Fibroblast of gingiva (primary cell): ENCODE data around the gene NPW.

Source experiments
- DNase-seq: peaks from one replicate; pipeline ENCODE4 v3.0.0-alpha.2; 2011; ENCODE audit warnings: low read depth

Gene NPW

DNA sequence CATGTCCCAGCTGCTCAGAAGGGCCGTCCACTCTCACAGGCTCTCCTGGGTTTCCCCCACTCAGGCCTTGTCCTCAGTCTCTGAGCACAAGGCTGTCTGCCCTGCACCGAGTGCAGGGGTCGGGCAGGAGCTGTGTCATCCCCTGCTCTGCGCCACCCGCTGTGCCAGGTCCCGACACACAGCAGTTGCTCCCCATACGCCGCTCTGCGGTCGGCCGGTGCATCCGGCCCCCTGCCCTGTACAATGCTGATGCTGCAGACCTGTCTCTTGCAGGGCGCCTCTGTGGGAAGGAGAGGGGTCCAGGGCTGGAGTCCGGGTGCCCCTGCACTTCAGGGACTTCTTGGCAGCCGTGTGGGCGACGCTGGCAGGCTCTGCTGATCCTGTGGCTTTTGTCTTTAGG is 34.3 kb downstream of the NPW start:
- DNase-seq = no peak

DNA sequence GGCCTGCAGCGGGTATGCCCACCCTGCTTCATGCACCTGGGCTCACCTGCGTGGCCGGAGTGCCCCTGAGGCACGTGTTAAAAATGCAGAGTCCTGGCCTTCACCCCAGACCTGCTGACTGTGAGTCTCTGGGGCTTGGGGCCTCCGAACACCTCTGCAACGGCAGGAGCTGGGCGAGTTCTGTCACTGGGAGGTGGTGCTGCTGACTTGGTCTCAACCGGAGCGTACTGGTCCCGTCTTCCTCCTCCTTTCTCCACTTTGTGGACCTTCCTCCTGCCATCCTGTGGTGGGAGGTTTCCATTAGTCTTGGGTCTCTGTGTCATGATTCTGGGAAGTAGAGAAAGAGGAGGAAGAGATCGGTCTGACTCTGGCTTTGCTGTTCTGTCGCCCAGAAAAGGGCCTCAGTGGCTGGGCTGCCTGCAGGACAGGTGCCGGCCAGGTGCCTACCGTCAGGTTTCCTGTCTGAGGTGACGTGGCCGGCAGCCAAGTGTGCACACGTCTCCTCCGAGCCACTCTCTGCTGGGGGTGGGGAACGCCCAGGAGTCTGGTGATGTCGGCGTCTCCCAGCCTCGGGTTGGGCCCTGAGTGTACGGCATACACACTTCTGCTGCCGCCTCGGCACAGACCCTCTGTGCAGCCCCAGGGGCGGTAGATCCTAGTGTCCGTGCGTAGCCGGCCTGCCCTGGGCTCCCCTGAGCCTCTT is 35.1 kb downstream of the NPW start:
- DNase-seq = no peak

DNA sequence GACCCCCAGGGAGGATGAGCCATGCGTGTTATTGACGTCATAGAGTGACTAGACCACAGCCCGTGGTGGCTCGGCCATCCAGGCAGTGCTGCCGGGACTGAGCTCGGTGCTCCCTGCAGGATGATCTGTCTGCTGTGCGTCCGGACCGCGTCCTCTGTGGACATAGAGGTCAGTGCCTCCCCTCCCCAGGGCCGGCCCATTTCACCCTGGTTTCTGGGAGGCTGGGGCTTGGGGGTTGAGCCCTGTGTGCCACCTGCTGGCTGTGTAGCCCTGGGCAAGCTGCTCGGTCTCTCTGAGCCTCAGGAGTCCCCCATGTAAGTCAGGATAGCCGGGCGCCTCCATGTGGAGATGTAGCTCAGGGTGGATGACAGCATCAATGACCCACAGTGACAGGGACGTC is 36.5 kb downstream of the NPW start:
- no peak for DNase-seq

DNA sequence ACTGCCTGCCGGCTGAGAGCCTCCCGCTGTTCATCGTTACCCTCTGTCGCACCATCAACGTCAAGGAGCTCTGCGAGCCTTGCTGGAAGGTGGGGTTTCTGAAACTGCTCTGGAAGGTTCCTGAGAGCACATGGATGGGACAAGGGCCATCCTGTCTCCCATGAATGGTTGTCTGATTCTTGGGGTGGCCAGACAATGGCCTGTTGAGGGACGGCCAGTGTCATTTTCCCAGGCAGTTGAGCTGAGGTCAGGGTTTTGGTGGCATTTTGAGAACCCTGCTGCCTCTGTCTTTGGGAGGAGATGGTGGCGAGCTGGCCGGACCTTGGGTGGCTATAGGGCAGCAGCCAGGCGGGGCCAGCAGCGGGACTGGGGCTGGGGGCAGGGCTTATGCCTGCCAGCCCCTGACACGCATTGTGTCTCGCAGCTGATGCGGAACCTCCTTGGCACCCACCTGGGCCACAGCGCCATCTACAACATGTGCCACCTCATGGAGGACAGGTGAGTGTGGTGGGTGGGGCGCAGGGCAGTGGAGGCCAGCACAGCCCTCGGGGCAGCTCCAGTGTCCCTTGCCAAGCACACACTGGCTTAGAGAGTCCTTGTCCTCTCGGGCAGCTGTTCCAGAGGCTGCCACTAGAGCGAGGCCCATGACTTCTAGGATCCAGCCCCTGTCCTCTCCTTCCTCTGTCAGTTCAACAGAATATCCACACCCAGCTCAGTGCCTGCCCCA is 37.3 kb downstream of the NPW start:
- DNase-seq = no peak

DNA sequence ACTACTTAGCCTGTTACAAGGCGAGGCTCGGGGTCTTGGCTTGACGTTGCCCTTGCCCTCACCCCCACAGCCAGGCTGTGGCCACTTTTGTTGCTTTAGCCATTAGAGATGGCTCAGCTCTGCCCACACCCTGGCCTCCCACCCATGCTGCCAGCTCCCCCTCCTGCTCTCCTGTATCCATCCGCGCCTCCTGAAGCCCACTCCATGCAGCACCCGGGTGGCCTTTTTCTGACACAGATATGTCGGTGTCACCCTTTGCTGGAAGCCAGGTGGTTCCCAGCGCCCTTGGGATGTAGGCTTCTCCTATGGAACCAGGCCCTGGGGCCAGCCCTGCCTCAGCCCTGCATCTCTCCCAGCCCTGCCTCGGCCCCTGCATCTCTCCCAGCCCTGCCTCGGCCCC is 37.9 kb downstream of the NPW start:
- no peak for DNase-seq

DNA sequence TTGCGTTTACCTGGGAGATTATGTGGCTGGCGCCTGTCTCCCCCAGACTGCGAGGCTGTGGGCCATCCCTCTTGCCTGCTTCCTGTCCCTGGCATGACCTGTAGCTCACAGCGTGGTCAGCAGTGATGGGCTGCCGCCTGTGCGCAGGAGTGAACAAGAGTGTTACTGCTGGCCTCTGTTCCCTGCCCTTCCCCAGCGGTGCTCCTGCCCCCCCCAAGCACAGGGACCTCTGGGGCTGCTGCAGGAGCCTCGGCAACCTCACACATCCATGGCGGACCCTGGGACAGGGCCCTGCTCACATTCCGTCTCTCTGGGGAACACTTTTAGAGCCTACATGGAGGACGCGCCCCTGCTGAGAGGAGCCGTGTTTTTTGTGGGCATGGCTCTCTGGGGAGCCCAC is 38.8 kb downstream of the NPW start:
- DNase-seq = no peak

DNA sequence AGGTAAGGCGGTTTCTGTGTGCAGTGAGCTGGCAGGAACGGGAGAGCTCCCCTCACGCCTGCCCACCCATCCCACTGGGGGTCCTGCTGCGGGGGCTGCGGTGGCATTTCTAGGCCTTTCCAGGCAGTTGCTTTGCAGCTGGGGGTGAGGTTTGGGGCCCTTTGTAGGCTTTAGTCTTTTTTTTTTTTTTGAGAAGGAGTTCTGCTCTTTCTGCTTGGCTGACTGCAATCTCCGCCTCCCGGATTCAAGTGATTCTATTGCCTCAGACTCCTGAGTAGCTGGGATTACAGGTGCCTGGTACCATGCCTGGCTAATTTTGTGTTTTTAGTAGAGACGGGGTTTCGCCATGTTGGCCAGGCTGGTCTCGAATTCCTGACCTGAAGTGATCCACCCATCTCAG is 39.3 kb downstream of the NPW start:
- no peak for DNase-seq

DNA sequence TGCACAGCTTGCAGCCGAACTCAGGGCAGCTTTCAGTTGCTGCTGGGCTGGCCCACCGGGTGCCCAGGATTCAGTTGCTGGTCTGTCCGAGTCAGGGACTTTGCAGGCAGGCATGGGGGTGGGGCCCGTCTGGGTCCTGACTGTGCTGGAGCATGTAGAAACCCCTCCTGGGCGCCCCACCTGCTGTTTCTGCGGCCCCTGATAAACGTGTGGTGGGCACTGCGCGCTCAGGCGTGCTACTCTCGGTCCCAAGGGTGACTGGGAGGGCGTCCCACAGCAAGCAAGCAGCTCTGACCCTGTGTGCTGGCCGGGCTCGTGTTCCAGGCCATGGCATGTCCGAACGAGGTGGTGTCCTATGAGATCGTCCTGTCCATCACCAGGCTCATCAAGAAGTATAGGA is 40.8 kb downstream of the NPW start:
- DNase-seq = no peak

DNA sequence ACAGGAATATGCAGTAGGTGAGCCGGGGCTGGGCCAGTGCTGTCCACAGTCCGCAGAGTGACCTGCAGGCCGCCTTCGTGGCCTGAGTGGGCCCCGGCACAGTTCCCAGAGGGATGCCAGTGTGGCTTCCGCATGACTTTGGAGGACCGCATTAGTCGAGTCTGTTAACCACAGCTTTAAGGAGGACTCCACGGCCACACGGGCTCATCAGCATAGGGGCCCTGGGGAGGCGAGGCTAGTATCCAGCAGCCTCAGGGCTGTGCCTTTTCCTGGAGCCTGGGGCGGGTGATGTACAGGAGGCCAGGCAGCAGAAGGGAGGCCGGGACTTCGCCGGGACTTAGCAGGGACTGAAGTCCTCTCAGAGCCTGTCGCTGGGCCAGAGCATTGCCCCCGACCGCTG is 41.4 kb downstream of the NPW start:
- DNase-seq = no peak

DNA sequence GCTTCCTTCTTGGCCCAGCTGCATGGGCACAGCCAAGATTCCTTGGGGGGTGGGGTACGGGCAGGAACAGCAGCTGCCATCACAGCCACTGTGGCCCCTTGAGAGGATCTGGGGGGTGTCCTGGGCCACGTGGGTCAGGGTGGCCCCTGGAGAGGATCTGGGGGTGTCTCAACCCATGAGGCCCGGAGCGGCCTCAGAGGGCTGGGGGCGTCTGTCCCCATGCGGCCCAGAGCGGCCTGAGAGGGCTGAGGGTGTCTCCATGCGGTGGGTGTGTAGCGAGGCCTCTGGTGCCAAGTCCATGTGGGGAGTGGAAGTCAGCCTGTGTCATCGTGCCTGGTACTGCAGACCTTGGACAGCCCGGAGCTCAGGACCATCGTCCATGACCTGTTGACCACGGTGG is 41.9 kb downstream of the NPW start:
- no peak for DNase-seq

DNA sequence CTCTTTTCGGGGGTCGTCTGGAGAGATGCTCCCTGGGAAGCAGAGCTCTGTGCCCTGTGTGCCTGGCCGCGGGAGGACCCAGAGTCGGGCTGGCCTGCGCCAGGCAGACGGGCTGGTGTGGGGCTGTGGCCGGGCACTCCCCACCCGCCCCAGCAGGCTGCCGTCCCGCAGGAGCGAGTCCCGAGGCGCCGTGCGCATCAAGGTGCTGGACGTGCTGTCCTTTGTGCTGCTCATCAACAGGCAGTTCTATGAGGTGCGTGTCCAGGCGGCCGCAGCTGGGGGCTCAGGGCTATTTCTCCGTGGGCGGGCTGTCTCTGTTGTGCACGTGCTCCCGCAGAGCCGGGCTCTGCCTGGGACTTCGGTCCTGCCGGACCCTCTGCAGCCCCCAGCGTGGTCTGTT is 43.2 kb downstream of the NPW start:
- DNase-seq = no peak

DNA sequence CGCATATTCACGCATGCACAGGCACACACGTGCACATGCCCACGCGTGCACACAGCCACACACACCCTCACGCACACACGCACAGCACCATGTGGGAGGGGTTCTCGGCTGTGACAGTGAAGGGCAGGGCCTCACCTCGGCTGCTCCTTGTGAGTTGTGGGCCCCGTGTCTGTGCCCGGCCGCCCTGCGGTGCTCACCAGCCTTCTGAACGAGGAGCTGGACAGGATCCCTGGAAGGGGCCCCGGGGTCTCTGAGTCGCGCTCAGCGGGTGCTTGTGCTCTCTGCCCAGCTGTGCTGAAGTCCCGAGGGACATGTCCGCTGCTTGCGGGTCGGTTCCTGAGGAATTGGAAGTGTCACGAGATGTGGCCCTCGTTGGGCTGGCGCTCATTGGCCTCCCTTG is 44.3 kb downstream of the NPW start:
- no peak for DNase-seq

DNA sequence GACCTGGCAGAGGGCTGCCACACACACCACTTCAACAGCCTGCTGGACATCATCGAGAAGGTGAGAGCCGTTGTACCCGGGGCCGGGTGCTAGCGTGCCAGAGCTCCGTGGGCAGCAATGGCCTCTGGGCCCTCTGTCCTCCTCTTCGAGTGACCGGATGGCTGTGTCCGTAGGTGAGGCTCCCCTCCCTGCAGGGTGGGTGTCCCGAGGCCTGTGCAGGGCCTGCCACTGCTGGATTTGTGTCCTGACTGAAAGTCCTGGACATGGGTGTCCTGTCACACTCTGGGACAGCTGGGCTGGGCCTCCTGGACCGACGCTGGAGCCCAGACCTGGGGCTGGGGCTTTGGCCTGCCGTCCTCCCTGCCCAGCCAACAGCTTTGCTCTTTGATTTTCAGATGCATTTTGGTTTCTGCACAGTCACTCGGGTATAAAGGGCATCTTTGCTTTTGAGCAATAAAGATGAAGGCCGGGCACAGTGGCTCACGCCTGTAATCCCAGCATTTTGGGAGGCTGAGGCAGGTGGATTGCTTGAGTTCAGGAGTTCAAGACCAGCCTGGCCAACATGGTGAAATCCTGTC is 44.9 kb downstream of the NPW start:
- DNase-seq = no peak

DNA sequence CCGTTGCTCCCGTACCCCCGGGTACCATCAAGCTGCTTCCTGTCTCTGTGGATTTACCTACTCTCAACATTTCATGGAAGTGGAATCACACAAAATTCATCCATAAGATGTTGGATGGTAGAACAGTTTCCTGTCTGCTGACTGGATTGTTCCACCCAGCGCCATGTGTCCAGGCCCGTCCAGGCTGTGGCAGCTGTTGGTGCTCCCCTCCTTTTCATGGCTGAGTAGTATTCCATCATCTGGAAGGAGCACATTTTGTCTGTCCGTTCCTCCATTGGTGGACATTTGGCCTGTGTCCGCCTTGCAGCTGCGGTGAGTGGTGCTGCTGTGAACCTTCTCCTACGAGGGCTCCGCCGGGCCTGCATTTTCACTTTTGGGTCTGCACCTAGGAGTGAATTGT is 46.6 kb downstream of the NPW start:
- DNase-seq = no peak
